HK-2 (cell line): ENCODE measurements around the gene LCMT1.

Experiments used
- DNase-seq: peaks from one replicate; pipeline ENCODE4 v3.0.0-alpha.2; 2018; ENCODE audit not compliant: unreplicated experiment

LCMT1 gene

GRCh38 chr16:25198021-25198420 lies 86.5 kb downstream of the LCMT1 start:
- DNase-seq, result no peak

- no peak for DNase-seq
These were observed 87.9 kb downstream of the LCMT1 start for GRCh38 chr16:25199457-25199856.

GRCh38 chr16:25210758-25211157 lies 99.2 kb downstream of the LCMT1 start:
- peak; percentile 46 for DNase-seq

GRCh38 chr16:25212636-25213035 lies 101.1 kb downstream of the LCMT1 start:
- DNase-seq, result no peak

GRCh38 chr16:25213709-25214397 lies 102.3 kb downstream of the LCMT1 start:
- no peak for DNase-seq

- DNase-seq, result no peak
These were observed 105.6 kb downstream of the LCMT1 start for GRCh38 chr16:25217112-25217511.

GRCh38 chr16:25217921-25218320 lies 106.4 kb downstream of the LCMT1 start:
- no peak for DNase-seq

- DNase-seq, result no peak
These were observed 107.7 kb downstream of the LCMT1 start for GRCh38 chr16:25219070-25219737.

- no peak for DNase-seq
These were observed 111.4 kb downstream of the LCMT1 start for GRCh38 chr16:25222959-25223358.

- no peak for DNase-seq
These were observed 112.4 kb downstream of the LCMT1 start for GRCh38 chr16:25223964-25224363.

- DNase-seq, result no peak
These were observed 113.3 kb downstream of the LCMT1 start for GRCh38 chr16:25224731-25225319.
